Coronary artery (tissue), 2 donors: ENCODE results near the gene P2RY8.

Experiments used
- DNase-seq: peaks from one replicate; pipeline ENCODE4 v3.0.0-alpha.2; 2017; ENCODE audit warnings: low spot score
- H3K27ac ChIP-seq, 2 donors: fragments of 200-600 bp; sonication (generic); one replicate each; pipeline ENCODE4 v1.5.1; 2016 to 2019
- H3K4me3 ChIP-seq: fragments of 200-600 bp; sonication (generic); 2 replicates; pipeline ENCODE4 v1.5.1; 2016; ENCODE audit warnings: mild to moderate bottlenecking, moderate library complexity
- TF ChIP-seq, protein P1 (sequence below): fragments of 200-600 bp; sonication (generic); IDR thresholded peaks from one replicate; pipeline ENCODE4 v1.5.1; 2019; ENCODE audit warnings: antibody characterized with exemption

The P2RY8 gene

DNA sequence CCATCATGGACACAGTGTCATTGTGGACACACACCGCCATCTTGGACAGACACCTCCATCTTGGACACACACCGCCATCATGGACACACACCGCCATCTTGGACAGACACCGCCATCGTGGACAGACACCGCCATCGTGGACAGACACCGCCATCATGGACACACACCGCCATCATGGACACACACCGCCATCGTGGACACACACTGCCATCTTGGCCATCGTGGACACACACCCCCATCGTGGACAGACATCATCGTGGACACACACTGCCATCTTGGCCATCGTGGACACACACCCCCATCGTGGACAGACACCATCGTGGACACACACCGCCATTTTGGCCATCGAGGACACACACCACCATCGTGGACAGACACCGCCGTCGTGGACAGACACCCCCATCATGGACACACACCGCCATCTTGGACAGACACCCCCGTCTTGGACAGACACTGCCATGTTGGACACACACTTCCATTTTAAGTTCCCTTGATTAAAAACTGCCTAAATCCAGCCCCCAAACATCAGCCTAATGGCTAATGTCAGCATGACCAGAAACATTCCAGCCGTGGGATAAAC lies 93.4 kb downstream of the P2RY8 start:
- peak; percentile 69 for DNase-seq
- TF ChIP-seq, protein P1, sequence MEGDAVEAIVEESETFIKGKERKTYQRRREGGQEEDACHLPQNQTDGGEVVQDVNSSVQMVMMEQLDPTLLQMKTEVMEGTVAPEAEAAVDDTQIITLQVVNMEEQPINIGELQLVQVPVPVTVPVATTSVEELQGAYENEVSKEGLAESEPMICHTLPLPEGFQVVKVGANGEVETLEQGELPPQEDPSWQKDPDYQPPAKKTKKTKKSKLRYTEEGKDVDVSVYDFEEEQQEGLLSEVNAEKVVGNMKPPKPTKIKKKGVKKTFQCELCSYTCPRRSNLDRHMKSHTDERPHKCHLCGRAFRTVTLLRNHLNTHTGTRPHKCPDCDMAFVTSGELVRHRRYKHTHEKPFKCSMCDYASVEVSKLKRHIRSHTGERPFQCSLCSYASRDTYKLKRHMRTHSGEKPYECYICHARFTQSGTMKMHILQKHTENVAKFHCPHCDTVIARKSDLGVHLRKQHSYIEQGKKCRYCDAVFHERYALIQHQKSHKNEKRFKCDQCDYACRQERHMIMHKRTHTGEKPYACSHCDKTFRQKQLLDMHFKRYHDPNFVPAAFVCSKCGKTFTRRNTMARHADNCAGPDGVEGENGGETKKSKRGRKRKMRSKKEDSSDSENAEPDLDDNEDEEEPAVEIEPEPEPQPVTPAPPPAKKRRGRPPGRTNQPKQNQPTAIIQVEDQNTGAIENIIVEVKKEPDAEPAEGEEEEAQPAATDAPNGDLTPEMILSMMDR, result no peak
- Histone ChIP-seq H3K27ac (no peak overlapping the region), H3K4me3 (no peak overlapping the region)

DNA sequence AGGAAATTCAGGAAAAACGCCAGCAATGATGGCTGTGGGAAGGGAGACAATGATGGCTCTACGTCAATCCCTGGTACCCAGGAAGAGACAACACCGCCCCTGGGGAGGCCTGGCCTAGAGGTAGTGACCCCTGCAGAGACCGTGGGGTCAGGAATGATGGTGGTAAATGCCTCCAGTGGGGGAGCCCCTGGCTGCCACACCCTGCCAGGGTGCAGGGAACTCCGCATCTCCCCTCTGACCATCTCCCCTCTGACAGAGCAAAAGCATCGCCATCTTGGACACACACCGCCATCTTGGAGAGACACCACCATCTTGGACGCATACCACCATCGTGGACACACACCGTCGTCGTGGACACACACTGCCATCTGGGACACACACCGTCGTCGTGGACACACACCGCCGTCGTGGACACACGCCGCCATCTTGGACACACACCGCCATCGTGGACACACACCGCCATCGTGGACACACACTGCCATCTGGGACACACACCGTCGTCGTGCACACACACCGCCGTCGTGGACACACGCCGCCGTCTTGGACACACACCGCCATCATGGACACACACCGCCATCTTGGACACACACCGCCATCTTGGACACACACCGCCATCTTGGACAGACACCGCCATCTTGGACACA lies 94.1 kb downstream of the P2RY8 start:
- Histone ChIP-seq H3K27ac (no peak overlapping the region), H3K4me3 (no peak overlapping the region)
- DNase-seq, result peak; percentile 50
- TF ChIP-seq, protein P1, result no peak

DNA sequence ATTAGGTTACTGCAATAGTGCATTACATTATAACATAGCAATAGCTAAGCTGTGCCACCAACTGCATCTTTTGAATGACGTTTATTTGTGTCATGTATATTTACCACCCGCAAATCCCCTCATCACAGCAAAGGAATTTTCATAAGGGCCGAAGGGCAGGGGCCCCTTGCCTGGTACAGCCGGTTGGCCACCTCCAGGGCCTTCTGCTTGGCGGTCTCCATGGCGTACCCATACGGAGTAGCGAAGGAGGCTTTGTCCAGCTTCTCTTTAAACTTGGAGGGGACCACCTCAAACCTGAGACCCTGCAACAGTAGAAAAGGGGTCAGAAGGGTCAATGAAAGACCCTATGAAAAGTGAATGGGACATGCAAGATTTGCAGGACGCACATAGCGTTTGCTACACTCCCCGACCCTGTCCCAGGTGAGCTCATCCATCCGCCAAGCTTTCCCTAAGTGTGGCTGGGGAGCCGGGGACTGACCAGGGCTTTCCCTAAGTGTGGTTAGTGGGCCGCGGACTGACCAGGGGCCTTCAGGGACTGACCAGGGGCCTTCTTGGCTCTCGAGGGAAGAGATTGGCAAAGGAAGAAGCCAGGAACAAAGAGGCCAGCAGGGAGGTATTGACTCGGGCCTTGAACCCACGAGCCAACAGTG lies 94.8 kb downstream of the P2RY8 start:
- Histone ChIP-seq H3K4me3 (no peak overlapping the region), H3K27ac (no peak overlapping the region)
- TF ChIP-seq, protein P1, result no peak
- DNase-seq, result peak; percentile 66

DNA sequence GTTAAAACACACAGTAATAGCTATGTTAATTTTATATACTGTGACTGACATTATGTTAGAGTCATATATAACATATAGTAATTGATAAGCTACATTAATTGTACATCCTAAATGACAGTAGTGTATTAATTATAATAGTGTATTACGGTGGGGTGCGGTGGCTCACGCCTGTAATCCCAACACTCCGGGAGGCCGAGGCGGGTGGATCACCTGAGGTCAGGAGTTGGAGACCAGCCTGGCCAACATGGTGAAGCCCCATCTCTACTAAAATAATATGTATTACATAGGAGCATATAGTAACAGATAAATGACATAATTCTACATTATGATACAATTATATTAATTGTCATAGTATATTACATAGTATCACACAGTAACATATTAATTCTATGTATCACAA lies 96.5 kb downstream of the P2RY8 start:
- TF ChIP-seq, protein P1, result no peak
- H3K4me3 ChIP-seq, result no peak overlapping the region
- DNase-seq, result no peak
- no peak overlapping the region for H3K27ac ChIP-seq

DNA sequence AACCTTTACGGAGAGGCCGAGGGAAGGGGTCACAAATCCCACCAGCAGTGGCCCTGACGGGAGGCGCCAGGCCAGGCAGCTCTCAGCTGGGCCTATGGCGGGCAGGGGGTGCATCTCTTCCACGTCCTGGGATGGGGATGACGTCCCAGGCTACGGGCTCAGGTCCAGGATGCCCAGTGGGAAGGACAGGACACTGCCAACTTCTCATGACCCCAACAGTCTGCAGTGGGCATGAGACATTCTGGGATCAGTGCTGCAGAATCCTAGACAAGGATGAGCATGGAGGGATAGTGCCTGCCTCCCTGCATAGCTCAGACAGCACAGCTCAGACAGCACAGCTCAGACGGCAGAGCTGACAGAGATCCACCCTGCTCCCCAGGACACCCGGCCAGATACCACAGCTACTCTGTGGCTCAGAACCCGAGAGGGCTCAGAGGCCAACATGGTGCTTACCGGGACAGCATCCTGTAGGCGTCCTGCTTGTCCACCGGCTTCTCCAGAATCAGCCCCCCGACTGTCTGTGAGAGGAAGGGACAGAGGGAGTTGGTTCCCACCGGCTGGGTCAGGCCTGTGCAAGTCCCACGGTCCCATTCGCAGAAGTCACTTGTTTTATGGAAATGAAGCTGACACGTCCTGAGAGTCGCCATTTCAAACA lies 101.6 kb downstream of the P2RY8 start:
- DNase-seq, result no peak
- TF ChIP-seq, protein P1, result no peak
- Histone ChIP-seq H3K4me3 (no peak overlapping the region), H3K27ac (no peak overlapping the region)

DNA sequence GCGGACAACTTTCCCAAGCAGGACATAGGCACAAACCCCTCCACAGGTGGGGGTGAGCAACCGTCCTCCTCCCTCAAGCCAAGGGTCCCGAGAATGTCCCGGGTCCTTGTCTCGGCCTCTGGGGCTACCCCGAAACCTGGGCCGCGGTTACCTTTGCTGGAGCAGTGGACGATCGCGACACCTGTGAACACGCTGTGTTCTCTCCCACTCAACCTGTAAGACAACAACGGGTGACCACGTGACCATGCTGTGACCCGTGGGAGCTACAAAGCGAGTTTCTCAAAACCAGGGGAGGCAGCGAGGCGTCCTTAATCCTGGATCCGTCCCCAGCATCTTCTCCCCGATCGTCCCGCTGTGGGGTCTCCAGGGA lies 102.1 kb downstream of the P2RY8 start:
- no peak overlapping the region for H3K27ac ChIP-seq
- no peak for DNase-seq
- no peak overlapping the region for H3K4me3 ChIP-seq
- TF ChIP-seq, protein P1, result no peak
